HepG2 (cell line): ENCODE measurements around the gene ABHD1. TPM values are rescaled to one million over a fixed set of nuclear protein-coding genes. Genes with fewer than 3 reads are reported as not detected.
A peak's percentile ranks its signal among the peaks of the same experiment; 100 is the strongest.

Experiments
- ETV5 ChIP-seq: IDR thresholded peaks from 2 replicates; pipeline ENCODE4 v1.6.1; 2018; ENCODE audit warnings: missing biosample characterization, missing genetic modification reagents, inconsistent platforms, borderline replicate concordance
- FOXP1 ChIP-seq, 2 experiments: fragments of 450-650 bp in 1 of 2; IDR thresholded peaks; 2 replicates each; pipeline ENCODE4 v1.6.1; 2017 to 2018; ENCODE audit warnings: antibody characterized with exemption in 1 of 2
- HES4 ChIP-seq: sonication (generic); formaldehyde crosslinking; IDR thresholded peaks from 2 replicates; pipeline ENCODE4 v1.9.0; 2021; ENCODE audit warnings: mild to moderate bottlenecking, missing genetic modification reagents, borderline replicate concordance
- LCORL ChIP-seq, 2 experiments: fragments of 450-650 bp in 1 of 2; sonication (generic) in 1 of 2; formaldehyde crosslinking in 1 of 2; IDR thresholded peaks; 2 replicates each; pipeline versions ENCODE4 v1.5.0 to v1.6.1; 2017 to 2020; ENCODE audit warnings: antibody characterized with exemption in 1 of 2, missing genetic modification reagents in 1 of 2
- MAZ ChIP-seq, 2 experiments: sonication (generic) in 1 of 2; formaldehyde crosslinking in 1 of 2; IDR thresholded peaks; 2 replicates each; pipeline versions ENCODE4 v1.5.0 to v1.6.1; 2012 to 2020; ENCODE audit warnings: low read depth in 2 of 2, mild to moderate bottlenecking in 2 of 2, borderline replicate concordance in 1 of 2, improper control_type of control experiment in 1 of 2, low read length in 1 of 2, missing genetic modification reagents in 1 of 2, moderate library complexity in 1 of 2
- PHB2 ChIP-seq: fragments of 450-650 bp; IDR thresholded peaks from 2 replicates; pipeline ENCODE4 v1.6.1; 2018; ENCODE audit not compliant: partially characterized antibody
- SALL1 ChIP-seq: sonication (generic); formaldehyde crosslinking; IDR thresholded peaks from 2 replicates; pipeline ENCODE4 v1.8.0; 2022; ENCODE audit warnings: mild to moderate bottlenecking, missing genetic modification reagents
- SAP130 ChIP-seq: IDR thresholded peaks from 2 replicates; pipeline ENCODE4 v1.6.1; 2016; ENCODE audit warnings: low read depth
- TBX2 ChIP-seq: sonication (generic); formaldehyde crosslinking; IDR thresholded peaks from 2 replicates; pipeline ENCODE4 v1.5.0; 2020; ENCODE audit warnings: missing genetic modification reagents, mild to moderate bottlenecking, borderline replicate concordance
- TP53 ChIP-seq: sonication (generic); formaldehyde crosslinking; conservative IDR thresholded peaks from 2 replicates; pipeline ENCODE4 v1.4.0; 2020; ENCODE audit warnings: missing genetic modification reagents
- ZNF749 ChIP-seq: sonication (generic); formaldehyde crosslinking; IDR thresholded peaks from 2 replicates; pipeline ENCODE4 v1.8.0; 2022; ENCODE audit warnings: mild to moderate bottlenecking, missing genetic modification reagents, moderate library complexity, borderline replicate concordance
- ZNF768 ChIP-seq: sonication (generic); formaldehyde crosslinking; IDR thresholded peaks from 2 replicates; pipeline ENCODE4 v1.4.0; 2020; ENCODE audit warnings: missing genetic modification reagents
- polyA plus RNA-seq, 8 experiments: library from polyadenylated mRNA; depleted of rRNA in 3 of 8; stranded (reverse) in 7 of 8; unstranded in 1 of 8; fragments of >200 nt; fragmentation: Illumina TruSeq in 4 of 8; extraction: Trizol in 4 of 8; gene quantifications; 2 replicates each; pipeline versions ENCODE4 v1.2.1 to v1.2.3, GENCODE V29; 2011 to 2016; ENCODE audit warnings: low read depth in 4 of 8, missing spikeins in 1 of 8, mixed read lengths in 1 of 8; ENCODE audit not compliant: insufficient read depth in 1 of 8
- total RNA-seq, 5 experiments: library from RNA; depleted of rRNA; stranded (reverse); fragments of >200 nt; fragmentation: Illumina TruSeq; extraction: Trizol; gene quantifications; 2 replicates each; pipeline ENCODE4 v1.2.3, GENCODE V29; 2016; ENCODE audit warnings: low read depth in 1 of 5
- TF ChIP-seq, protein P1 (sequence below): sonication (generic); formaldehyde crosslinking; IDR thresholded peaks from 2 replicates; pipeline ENCODE4; 2020; ENCODE audit warnings: missing genetic modification reagents, mild to moderate bottlenecking, borderline replicate concordance
- TF ChIP-seq, protein P2 (sequence below): sonication (generic); formaldehyde crosslinking; IDR thresholded peaks from 2 replicates; pipeline ENCODE4 v1.4.0; 2020; ENCODE audit warnings: missing genetic modification reagents
- TF ChIP-seq, protein P3 (sequence below): sonication (generic); formaldehyde crosslinking; IDR thresholded peaks from 2 replicates; pipeline ENCODE4 v1.5.1; 2020; ENCODE audit warnings: mild to moderate bottlenecking, missing genetic modification reagents, moderate library complexity

Gene ABHD1
- total and polyA plus RNA-seq, 2 of the 13 experiments (the other 11 are each of a cell fraction or from before 2014, with no cell fraction given): 0.04 to 0.81 TPM

DNA sequence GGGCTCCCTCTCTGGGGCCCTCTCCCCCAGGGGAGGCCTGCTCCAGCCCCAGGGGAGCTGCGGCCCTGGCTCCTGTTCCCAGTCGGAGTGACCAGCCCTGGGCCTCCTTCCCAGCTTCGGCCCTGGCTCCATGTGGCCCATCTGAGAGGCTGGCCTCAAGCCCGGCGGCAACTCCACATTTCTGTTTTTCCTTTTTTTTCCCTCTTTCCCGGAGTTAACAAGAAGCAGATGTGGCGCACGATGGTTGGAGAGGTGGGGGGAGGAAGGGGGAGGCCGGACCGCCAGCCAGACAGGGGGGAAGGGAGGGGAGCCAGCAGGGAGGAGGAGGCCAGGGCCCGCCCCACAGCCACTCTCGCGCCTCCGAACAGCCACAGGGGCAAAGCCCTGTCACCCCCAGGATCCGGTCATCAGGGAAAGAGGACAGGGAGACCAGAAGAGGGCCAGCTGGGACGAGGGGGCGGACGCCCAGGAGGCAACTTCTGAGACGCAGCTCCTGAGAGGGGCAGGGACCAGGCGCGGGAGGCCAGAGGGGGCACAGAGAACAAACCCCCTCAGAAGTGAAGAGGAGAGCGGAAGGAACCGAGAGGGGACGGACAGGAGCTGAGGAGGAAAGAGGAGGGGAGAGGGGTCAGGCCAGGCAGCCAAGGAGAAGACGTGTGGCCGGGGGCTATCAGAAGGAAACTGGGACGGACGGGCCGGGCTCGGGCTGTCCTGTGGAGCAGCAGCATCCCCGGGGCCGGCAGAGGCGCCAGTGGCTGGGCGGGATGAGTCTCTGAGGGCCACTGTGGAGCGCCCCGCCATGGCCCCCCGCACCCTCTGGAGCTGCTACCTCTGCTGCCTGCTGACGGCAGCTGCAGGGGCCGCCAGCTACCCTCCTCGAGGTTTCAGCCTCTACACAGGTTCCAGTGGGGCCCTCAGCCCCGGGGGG lies 45.1 kb upstream of the ABHD1 start, which contains the start of gene EMILIN1 (continued):
- TF ChIP-seq, protein P1, sequence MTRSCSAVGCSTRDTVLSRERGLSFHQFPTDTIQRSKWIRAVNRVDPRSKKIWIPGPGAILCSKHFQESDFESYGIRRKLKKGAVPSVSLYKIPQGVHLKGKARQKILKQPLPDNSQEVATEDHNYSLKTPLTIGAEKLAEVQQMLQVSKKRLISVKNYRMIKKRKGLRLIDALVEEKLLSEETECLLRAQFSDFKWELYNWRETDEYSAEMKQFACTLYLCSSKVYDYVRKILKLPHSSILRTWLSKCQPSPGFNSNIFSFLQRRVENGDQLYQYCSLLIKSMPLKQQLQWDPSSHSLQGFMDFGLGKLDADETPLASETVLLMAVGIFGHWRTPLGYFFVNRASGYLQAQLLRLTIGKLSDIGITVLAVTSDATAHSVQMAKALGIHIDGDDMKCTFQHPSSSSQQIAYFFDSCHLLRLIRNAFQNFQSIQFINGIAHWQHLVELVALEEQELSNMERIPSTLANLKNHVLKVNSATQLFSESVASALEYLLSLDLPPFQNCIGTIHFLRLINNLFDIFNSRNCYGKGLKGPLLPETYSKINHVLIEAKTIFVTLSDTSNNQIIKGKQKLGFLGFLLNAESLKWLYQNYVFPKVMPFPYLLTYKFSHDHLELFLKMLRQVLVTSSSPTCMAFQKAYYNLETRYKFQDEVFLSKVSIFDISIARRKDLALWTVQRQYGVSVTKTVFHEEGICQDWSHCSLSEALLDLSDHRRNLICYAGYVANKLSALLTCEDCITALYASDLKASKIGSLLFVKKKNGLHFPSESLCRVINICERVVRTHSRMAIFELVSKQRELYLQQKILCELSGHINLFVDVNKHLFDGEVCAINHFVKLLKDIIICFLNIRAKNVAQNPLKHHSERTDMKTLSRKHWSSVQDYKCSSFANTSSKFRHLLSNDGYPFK (CRISPR knock-in tag): 0 out of 2 replicates have a peak, but pooled peaks have one; percentile 27
- TF ChIP-seq HES4 (CRISPR knock-in tag) (peak; percentile 58; the same call in 1 of the 2 replicates), LCORL (IDR thresholded peaks at IDR 0.05) (no peak), LCORL (CRISPR knock-in tag; IDR thresholded peaks at IDR 0.05) (0 out of 2 replicates have a peak, but pooled peaks have one; percentile 4), MAZ (IDR thresholded peaks at IDR 0.05; ENCODE audit: borderline replicate concordance, low read depth, low read length) (no peak), MAZ (CRISPR knock-in tag; IDR thresholded peaks at IDR 0.05; ENCODE audit: low read depth) (peak; percentile 63; the same call in 1 of the 2 replicates), TBX2 (0 out of 2 replicates have a peak, but pooled peaks have one; percentile 17), TP53 (CRISPR knock-in tag) (no peak), PHB2 (no peak), SAP130 (CRISPR knock-in tag) (peak; percentile 20; the same call in 1 of the 2 replicates), ETV5 (CRISPR knock-in tag) (0 out of 2 replicates have a peak, but pooled peaks have one; percentile 13), FOXP1 (IDR thresholded peaks at IDR 0.05) (no peak), FOXP1 (CRISPR knock-in tag; IDR thresholded peaks at IDR 0.05) (no peak), SALL1 (CRISPR knock-in tag) (peak; percentile 38), ZNF749 (CRISPR knock-in tag) (no peak), ZNF768 (CRISPR knock-in tag) (peak; percentile 77; the same call in 1 of the 2 replicates)
- TF ChIP-seq, protein P2, sequence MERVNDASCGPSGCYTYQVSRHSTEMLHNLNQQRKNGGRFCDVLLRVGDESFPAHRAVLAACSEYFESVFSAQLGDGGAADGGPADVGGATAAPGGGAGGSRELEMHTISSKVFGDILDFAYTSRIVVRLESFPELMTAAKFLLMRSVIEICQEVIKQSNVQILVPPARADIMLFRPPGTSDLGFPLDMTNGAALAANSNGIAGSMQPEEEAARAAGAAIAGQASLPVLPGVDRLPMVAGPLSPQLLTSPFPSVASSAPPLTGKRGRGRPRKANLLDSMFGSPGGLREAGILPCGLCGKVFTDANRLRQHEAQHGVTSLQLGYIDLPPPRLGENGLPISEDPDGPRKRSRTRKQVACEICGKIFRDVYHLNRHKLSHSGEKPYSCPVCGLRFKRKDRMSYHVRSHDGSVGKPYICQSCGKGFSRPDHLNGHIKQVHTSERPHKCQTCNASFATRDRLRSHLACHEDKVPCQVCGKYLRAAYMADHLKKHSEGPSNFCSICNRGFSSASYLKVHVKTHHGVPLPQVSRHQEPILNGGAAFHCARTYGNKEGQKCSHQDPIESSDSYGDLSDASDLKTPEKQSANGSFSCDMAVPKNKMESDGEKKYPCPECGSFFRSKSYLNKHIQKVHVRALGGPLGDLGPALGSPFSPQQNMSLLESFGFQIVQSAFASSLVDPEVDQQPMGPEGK (CRISPR knock-in tag): peak; percentile 54
- TF ChIP-seq, protein P3, sequence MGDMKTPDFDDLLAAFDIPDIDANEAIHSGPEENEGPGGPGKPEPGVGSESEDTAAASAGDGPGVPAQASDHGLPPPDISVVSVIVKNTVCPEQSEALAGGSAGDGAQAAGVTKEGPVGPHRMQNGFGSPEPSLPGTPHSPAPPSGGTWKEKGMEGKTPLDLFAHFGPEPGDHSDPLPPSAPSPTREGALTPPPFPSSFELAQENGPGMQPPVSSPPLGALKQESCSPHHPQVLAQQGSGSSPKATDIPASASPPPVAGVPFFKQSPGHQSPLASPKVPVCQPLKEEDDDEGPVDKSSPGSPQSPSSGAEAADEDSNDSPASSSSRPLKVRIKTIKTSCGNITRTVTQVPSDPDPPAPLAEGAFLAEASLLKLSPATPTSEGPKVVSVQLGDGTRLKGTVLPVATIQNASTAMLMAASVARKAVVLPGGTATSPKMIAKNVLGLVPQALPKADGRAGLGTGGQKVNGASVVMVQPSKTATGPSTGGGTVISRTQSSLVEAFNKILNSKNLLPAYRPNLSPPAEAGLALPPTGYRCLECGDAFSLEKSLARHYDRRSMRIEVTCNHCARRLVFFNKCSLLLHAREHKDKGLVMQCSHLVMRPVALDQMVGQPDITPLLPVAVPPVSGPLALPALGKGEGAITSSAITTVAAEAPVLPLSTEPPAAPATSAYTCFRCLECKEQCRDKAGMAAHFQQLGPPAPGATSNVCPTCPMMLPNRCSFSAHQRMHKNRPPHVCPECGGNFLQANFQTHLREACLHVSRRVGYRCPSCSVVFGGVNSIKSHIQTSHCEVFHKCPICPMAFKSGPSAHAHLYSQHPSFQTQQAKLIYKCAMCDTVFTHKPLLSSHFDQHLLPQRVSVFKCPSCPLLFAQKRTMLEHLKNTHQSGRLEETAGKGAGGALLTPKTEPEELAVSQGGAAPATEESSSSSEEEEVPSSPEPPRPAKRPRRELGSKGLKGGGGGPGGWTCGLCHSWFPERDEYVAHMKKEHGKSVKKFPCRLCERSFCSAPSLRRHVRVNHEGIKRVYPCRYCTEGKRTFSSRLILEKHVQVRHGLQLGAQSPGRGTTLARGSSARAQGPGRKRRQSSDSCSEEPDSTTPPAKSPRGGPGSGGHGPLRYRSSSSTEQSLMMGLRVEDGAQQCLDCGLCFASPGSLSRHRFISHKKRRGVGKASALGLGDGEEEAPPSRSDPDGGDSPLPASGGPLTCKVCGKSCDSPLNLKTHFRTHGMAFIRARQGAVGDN (CRISPR knock-in tag): peak; percentile 67
